ENCODE measurements around the gene RPL7L1.

Gene RPL7L1

DNA sequence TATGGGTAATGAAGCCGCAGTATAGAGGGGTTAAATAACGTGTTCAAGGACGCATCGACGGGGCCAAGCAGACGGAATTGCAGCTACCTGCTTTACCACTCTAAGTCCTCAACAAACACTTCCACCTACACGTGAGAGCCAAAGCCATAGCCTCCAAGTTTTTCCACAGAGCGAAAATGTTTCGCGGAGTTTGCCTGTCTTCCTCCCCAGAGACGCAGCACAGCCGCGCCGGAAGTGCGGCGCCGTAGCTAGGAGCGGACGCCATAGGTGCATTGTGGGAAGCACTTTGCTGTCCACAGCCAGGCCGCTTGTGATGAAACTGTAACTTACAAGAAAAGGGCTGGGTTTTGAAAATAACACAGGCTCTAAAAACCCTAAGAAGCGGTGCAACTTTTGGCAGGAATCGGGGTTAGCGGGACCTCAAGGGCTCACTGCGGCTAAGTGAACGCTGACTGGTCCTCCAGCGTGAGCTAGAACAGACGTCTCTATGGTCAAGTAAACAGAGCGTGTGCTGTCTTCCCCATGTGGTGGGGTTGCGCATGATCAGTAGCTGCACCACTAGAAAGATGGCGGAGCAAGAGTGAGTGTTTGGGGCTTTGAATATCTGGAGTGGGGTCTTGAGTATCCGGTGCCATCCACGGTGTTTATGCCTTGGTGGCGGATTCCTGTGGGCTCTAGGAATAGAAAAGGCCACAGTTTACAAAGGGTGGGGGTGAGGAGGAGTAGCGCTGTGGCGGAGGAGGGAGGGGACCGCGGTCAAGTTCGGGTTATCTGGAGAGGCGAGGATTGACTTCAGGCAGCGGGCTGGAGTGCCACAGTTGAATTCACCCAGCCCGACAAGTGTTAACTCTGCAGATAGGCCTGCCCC lies at the start of gene RPL7L1:
Gene RPL7L1 (plus strand): TSS at position 245 of the 868 bp plus-strand sequence. CDS start 295 bp downstream, at position 540.
- peak within 1 kb of the TSS; percentile 92 for H3K27ac ChIP-seq
- ChIA-PET CTCF (interaction anchor here (1.1 kb wide), 1 partner anchor 218 kb away, joined by 3 read pairs; no protein-coding TSS in a partner anchor), POLR2A (ENCODE audit: low non-redundant PET) (interaction anchor here (0.5 to 1.5 kb wide), 4 partner anchors 11 to 618 kb away, joined by 4 to 6 read pairs (median 5); partner anchors contain the start of gene TBCC)
- DNase-seq (ENCODE audit: low spot score) = peak; percentile 59
- TF ChIP-seq, protein P1, sequence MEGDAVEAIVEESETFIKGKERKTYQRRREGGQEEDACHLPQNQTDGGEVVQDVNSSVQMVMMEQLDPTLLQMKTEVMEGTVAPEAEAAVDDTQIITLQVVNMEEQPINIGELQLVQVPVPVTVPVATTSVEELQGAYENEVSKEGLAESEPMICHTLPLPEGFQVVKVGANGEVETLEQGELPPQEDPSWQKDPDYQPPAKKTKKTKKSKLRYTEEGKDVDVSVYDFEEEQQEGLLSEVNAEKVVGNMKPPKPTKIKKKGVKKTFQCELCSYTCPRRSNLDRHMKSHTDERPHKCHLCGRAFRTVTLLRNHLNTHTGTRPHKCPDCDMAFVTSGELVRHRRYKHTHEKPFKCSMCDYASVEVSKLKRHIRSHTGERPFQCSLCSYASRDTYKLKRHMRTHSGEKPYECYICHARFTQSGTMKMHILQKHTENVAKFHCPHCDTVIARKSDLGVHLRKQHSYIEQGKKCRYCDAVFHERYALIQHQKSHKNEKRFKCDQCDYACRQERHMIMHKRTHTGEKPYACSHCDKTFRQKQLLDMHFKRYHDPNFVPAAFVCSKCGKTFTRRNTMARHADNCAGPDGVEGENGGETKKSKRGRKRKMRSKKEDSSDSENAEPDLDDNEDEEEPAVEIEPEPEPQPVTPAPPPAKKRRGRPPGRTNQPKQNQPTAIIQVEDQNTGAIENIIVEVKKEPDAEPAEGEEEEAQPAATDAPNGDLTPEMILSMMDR (conservative IDR thresholded peaks at IDR 0.05; ENCODE audit: low read depth) = no peak

DNA sequence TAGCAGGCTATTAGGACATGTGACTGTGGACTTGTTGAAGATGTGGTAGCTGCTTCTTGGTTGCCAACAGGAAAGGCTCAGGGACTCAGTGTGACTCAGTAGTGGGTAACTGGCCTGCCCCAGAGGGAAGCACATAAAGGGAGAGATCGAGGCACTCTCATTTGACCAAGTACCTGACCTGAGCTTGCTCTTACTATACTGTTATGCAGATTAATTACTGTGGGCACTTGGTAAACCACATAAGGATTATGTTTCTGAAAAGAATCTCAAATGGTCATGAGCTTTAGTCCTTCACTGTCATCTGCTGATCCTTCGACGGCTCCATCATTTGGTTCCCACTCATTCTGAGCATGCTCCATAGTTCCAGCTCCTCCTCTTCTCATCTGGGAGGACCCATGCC lies 48.2 kb upstream of the RPL7L1 start:
- TF ChIP-seq, protein P1 (conservative IDR thresholded peaks at IDR 0.05; ENCODE audit: low read depth) = no peak
- no peak for DNase-seq (ENCODE audit: low spot score)
- ChIA-PET POLR2A (ENCODE audit: low non-redundant PET) (no interaction called here), CTCF (interaction anchor here (0.5 to 0.7 kb wide), 3 partner anchors 13 to 126 kb away, joined by 3 to 4 read pairs (median 3); no protein-coding TSS in a partner anchor)
- no peak overlapping the region for H3K27ac ChIP-seq

- H3K27ac ChIP-seq = no peak overlapping the region
- DNase-seq (ENCODE audit: low spot score) = no peak
- TF ChIP-seq, protein P1 (conservative IDR thresholded peaks at IDR 0.05; ENCODE audit: low read depth) = no peak
- CTCF ChIA-PET = no interaction called here
- POLR2A ChIA-PET (ENCODE audit: low non-redundant PET) = no interaction called here
Observed at GRCh38 chr6:42834056-42834455, 45.4 kb upstream of the RPL7L1 start.

GRCh38 chr6:42841844-42842584 lies 37.4 kb upstream of the RPL7L1 start:
- CTCF ChIA-PET = no interaction called here
- no peak for DNase-seq (ENCODE audit: low spot score)
- POLR2A ChIA-PET (ENCODE audit: low non-redundant PET) = no interaction called here
- H3K27ac ChIP-seq = no peak overlapping the region
- TF ChIP-seq, protein P1 (conservative IDR thresholded peaks at IDR 0.05; ENCODE audit: low read depth) = no peak

- TF ChIP-seq, protein P1 (conservative IDR thresholded peaks at IDR 0.05; ENCODE audit: low read depth) = no peak
- no peak for DNase-seq (ENCODE audit: low spot score)
- POLR2A ChIA-PET (ENCODE audit: low non-redundant PET) = no interaction called here
- CTCF ChIA-PET = interaction anchor here (0.6 kb wide), 2 partner anchors 55 to 79 kb away, joined by 3 to 9 read pairs; no protein-coding TSS in a partner anchor
- no peak overlapping the region for H3K27ac ChIP-seq
Observed at GRCh38 chr6:42845327-42845694, 34.1 kb upstream of the RPL7L1 start.

- ChIA-PET CTCF (no interaction called here), POLR2A (ENCODE audit: low non-redundant PET) (no interaction called here)
- no peak for DNase-seq (ENCODE audit: low spot score)
- TF ChIP-seq, protein P1 (conservative IDR thresholded peaks at IDR 0.05; ENCODE audit: low read depth) = no peak
- no peak overlapping the region for H3K27ac ChIP-seq
Observed at GRCh38 chr6:42846505-42846904, 32.9 kb upstream of the RPL7L1 start.
